ENCODE data around the gene ELOVL2. TPM values are rescaled to one million over a fixed set of nuclear protein-coding genes. Genes with fewer than 3 reads are reported as not detected.

The ELOVL2 gene
- total and polyA plus RNA-seq, 2 experiments from 2014 or later, result 0.06 TPM; not detected in 1

GRCh38 chr6:11044712-11045167 is 635 bp upstream of the ELOVL2 start:
- Histone ChIP-seq H3K27me3 (peaks cover 93% of the 10 kb centered on the region), H3K36me3 (no peaks in the 10 kb centered on the region), H3K27ac (no peak overlapping the region), H3K4me3 (peak overlapping the region; percentile 71), H3K9me3 (ENCODE audit: low read depth) (no peaks in the 10 kb centered on the region), H3K4me1 (ENCODE audit: low read depth) (no peaks in the 10 kb centered on the region)
- TF ChIP-seq, protein P1, sequence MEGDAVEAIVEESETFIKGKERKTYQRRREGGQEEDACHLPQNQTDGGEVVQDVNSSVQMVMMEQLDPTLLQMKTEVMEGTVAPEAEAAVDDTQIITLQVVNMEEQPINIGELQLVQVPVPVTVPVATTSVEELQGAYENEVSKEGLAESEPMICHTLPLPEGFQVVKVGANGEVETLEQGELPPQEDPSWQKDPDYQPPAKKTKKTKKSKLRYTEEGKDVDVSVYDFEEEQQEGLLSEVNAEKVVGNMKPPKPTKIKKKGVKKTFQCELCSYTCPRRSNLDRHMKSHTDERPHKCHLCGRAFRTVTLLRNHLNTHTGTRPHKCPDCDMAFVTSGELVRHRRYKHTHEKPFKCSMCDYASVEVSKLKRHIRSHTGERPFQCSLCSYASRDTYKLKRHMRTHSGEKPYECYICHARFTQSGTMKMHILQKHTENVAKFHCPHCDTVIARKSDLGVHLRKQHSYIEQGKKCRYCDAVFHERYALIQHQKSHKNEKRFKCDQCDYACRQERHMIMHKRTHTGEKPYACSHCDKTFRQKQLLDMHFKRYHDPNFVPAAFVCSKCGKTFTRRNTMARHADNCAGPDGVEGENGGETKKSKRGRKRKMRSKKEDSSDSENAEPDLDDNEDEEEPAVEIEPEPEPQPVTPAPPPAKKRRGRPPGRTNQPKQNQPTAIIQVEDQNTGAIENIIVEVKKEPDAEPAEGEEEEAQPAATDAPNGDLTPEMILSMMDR (IDR thresholded peaks at IDR 0.05; ENCODE audit: low read depth, low read length), result no peak
- no peak for DNase-seq (ENCODE audit: low read depth in 1 of 2, low spot score in 1 of 2)

DNA sequence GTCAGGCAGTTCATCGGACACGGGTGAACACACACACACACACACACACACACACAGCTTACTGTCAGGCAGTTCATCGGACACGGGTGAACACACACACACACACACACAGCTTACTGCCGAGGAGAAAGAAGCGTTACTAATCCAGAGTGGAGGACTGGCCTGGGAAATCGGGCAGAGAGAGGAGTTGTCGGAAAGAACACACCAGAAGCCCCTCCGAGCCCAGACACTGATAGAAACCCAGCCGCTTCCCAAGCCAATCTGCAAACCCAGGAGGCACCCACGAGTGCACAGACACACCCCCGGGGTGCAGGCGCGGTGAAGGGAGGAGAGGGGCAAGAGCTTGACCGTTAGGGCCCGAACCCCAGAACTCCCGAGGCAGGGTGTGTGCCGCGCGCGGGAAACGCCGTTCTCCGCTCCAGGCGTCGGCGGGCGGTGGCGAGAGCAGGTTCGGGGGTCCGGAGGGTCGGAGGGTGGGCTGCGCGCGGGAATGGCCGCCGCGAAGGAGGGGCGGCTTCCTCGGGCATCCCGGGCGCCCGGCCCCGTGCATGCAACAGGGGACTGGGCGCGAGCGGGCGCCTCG is 636 bp downstream of the ELOVL2 start:
- no peaks in the 10 kb centered on the region for H3K9me3 ChIP-seq (ENCODE audit: low read depth)
- TF ChIP-seq, protein P1 (IDR thresholded peaks at IDR 0.05; ENCODE audit: low read depth, low read length), result no peak
- H3K27me3 ChIP-seq, result peaks cover 95% of the 10 kb centered on the region
- peak overlapping the region; percentile 71 for H3K4me3 ChIP-seq
- no peak overlapping the region for H3K27ac ChIP-seq
- no peaks in the 10 kb centered on the region for H3K4me1 ChIP-seq (ENCODE audit: low read depth)
- peak; percentile 16 to 55 for DNase-seq (ENCODE audit: low read depth in 1 of 2, low spot score in 1 of 2)
- no peaks in the 10 kb centered on the region for H3K36me3 ChIP-seq

GRCh38 chr6:11042750-11043377 is 1.2 kb downstream of the ELOVL2 start:
- H3K4me3 ChIP-seq, result peak overlapping the region; percentile 71

GRCh38 chr6:11042025-11042749 is 1.9 kb downstream of the ELOVL2 start:
- Histone ChIP-seq H3K27me3 (peaks cover 83% of the 10 kb centered on the region), H3K4me3 (no peak overlapping the region), H3K9me3 (ENCODE audit: low read depth) (no peaks in the 10 kb centered on the region)

More at GRCh38 chr6:11042750-11043377, 1.2 kb downstream of the ELOVL2 start:
- TF ChIP-seq, protein P1 (IDR thresholded peaks at IDR 0.05; ENCODE audit: low read depth, low read length), result no peak
- Histone ChIP-seq H3K27me3 (peaks cover 89% of the 10 kb centered on the region), H3K27ac (no peak overlapping the region), H3K36me3 (no peaks in the 10 kb centered on the region), H3K9me3 (ENCODE audit: low read depth) (no peaks in the 10 kb centered on the region), H3K4me1 (ENCODE audit: low read depth) (no peaks in the 10 kb centered on the region)
- no peak for DNase-seq (ENCODE audit: low read depth in 1 of 2, low spot score in 1 of 2)

DNA sequence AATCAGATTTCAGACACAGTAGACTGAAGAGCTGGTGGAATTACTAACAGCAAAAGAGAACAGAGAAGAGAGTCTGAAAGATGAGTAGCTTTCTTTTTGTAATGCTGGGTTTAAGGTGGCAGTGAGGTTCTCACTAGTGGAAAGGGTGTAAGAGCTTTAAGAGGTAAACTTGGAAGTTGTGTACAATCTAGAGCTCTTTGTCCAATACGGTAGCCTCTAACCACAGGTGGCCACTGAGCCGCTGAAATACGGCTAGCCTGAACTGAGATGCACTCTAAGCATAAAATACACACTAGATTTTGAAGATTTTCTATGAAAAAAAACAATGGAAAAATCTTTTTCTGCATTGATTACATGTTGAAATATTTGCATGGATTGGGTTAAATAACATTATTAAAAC is 4.0 kb downstream of the ELOVL2 start:
- Histone ChIP-seq H3K36me3 (no peaks in the 10 kb centered on the region), H3K27me3 (peaks cover 62% of the 10 kb centered on the region), H3K27ac (no peak overlapping the region), H3K9me3 (ENCODE audit: low read depth) (no peaks in the 10 kb centered on the region), H3K4me3 (no peak overlapping the region), H3K4me1 (ENCODE audit: low read depth) (no peaks in the 10 kb centered on the region)
- TF ChIP-seq, protein P1 (IDR thresholded peaks at IDR 0.05; ENCODE audit: low read depth, low read length), result no peak
- no peak for DNase-seq (ENCODE audit: low read depth in 1 of 2, low spot score in 1 of 2)

More at GRCh38 chr6:11042025-11042749, 1.9 kb downstream of the ELOVL2 start:
- H3K4me1 ChIP-seq (ENCODE audit: low read depth), result no peaks in the 10 kb centered on the region
- no peaks in the 10 kb centered on the region for H3K36me3 ChIP-seq
- H3K27ac ChIP-seq, result no peak overlapping the region
- TF ChIP-seq, protein P1 (IDR thresholded peaks at IDR 0.05; ENCODE audit: low read depth, low read length), result no peak
- DNase-seq (ENCODE audit: low read depth in 1 of 2, low spot score in 1 of 2), result no peak

Measured in cardiac muscle cell (in vitro differentiated cells and primary cell).